GM12878 (cell line): ENCODE measurements around the gene GLB1L3. TPM values are rescaled to one million over a fixed set of nuclear protein-coding genes. Genes with fewer than 3 reads are reported as not detected.

Experiments used
- ATAC-seq: fragments of 200-7000 bp; cut with Tn5 transposase; 3 replicates; pipeline ENCODE4 v1.9.1; 2020; ENCODE audit warnings: mild to moderate bottlenecking, moderate library complexity
- BruUV-seq: library from RNA; stranded (reverse); fragments of 400-500 nt; replicated peaks from 2 replicates; lab custom pipeline; 2021; lab: Mats Ljungman, UMichigan
- CTCF ChIA-PET: fragments of 300-600 bp; sonication (Branson Sonifier 250); formaldehyde crosslinking; extraction: SDS; loops from one replicate; lab custom pipeline; 2021; ENCODE audit warnings: inconsistent platforms; lab: Yijun Ruan, JAX
- POLR2A ChIA-PET: fragments of 350-600 bp; formaldehyde crosslinking; extraction: SDS; loops from one replicate; lab custom pipeline; 2021; ENCODE audit warnings: inconsistent platforms; lab: Charles Lee
- RAD21 ChIA-PET: fragments of 300-600 bp; sonication (Branson Sonifier 250); formaldehyde crosslinking; loops from one replicate; lab custom pipeline; 2023; ENCODE audit warnings: antibody characterized with exemption; ENCODE audit not compliant: unreplicated experiment; lab: Charles Lee
- SMC1A ChIA-PET: fragments of 300-600 bp; sonication (Branson Sonifier 250); formaldehyde crosslinking; loops from one replicate; lab custom pipeline; 2023; ENCODE audit not compliant: unreplicated experiment, uncharacterized antibody; lab: Charles Lee
- DNase-seq: peaks from one replicate; pipeline ENCODE4 v3.0.0-alpha.2; 2011; ENCODE audit warnings: low read depth, low spot score
- FAIRE-seq: peaks from 3 replicates; lab custom pipeline; 2011; peaks lifted over from hg19 to GRCh38; lab: Jason Lieb, UNC
- H2AFZ ChIP-seq: 2 replicates; pipeline ENCODE4 v1.6.0; 2011; ENCODE audit warnings: low read depth, low read length, control low read depth; ENCODE audit not compliant: control insufficient read depth
- H3K27ac ChIP-seq: 2 replicates; pipeline ENCODE4 v1.5.1; 2011; ENCODE audit warnings: control low read depth; ENCODE audit not compliant: control insufficient read depth, insufficient read depth
- H3K27me3 ChIP-seq, 2 experiments: replicated peaks in 1 of 2; 2 replicates each; pipeline versions ENCODE4 v1.6.0 to v1.6.1; 2011; ENCODE audit warnings: low read length in 1 of 2; ENCODE audit not compliant: control insufficient read depth in 2 of 2, insufficient read depth in 2 of 2
- H3K36me3 ChIP-seq, 2 experiments: 2 replicates each; pipeline ENCODE4 v1.5.1; 2011; ENCODE audit warnings: low read length in 1 of 2; ENCODE audit not compliant: control insufficient read depth in 2 of 2, insufficient read depth in 2 of 2
- H3K4me1 ChIP-seq: 2 replicates; pipeline ENCODE4 v1.6.1; 2011; ENCODE audit warnings: mild to moderate bottlenecking, low read length, moderate library complexity, mixed read lengths; ENCODE audit not compliant: control insufficient read depth, insufficient read depth
- H3K4me2 ChIP-seq: 2 replicates; pipeline ENCODE4 v1.6.0; 2011; ENCODE audit warnings: control low read depth; ENCODE audit not compliant: control insufficient read depth, insufficient read depth
- H3K4me3 ChIP-seq: fragments of 200-600 bp; sonication (generic); 2 replicates; pipeline ENCODE4 v1.5.1; 2016
- H3K79me2 ChIP-seq: 2 replicates; pipeline ENCODE4 v1.6.0; 2011; ENCODE audit warnings: low read length; ENCODE audit not compliant: control insufficient read depth, insufficient read depth
- H3K9ac ChIP-seq: 2 replicates; pipeline ENCODE4 v1.8.0; 2011; ENCODE audit warnings: low read length, control low read depth, mixed read lengths; ENCODE audit not compliant: control insufficient read depth, insufficient read depth
- H3K9me3 ChIP-seq: replicated peaks from 3 replicates; pipeline ENCODE4 v1.5.1; 2011; ENCODE audit warnings: mild to moderate bottlenecking, low read length; ENCODE audit not compliant: control insufficient read depth, insufficient read depth
- H4K20me1 ChIP-seq: 2 replicates; pipeline ENCODE4 v1.6.0; 2011; ENCODE audit not compliant: control insufficient read depth, insufficient read depth
- BCL11A ChIP-seq: IDR thresholded peaks from 2 replicates; pipeline ENCODE4 v1.6.1; 2011; ENCODE audit warnings: low read depth, low read length
- NBN ChIP-seq: fragments of 450-650 bp; IDR thresholded peaks from 2 replicates; pipeline ENCODE4 v1.6.1; 2016
- RAD21 ChIP-seq: IDR thresholded peaks from 2 replicates; pipeline ENCODE4 v1.6.1; 2011; ENCODE audit warnings: mild to moderate bottlenecking, low read depth, low read length, moderate library complexity; ENCODE audit not compliant: insufficient read depth
- SMC3 ChIP-seq: IDR thresholded peaks from 2 replicates; pipeline ENCODE4 v1.6.1; 2011; ENCODE audit warnings: low read length, improper control_type of control experiment, borderline replicate concordance
- YY1 ChIP-seq: IDR thresholded peaks from 2 replicates; pipeline ENCODE4 v1.6.1; 2011; ENCODE audit warnings: low read depth, mild to moderate bottlenecking, low read length
- WGBS: methylation state at CpG from one replicate; pipeline ENCODE4 v1.1.6; 2016; ENCODE audit warnings: low lambda C conversion rate; ENCODE audit not compliant: insufficient replicate concordance, insufficient coverage; ENCODE audit errors: missing lambda C conversion rate; 5-methylcytosine and 5-hydroxymethylcytosine counted together
- in situ Hi-C: fragments of 300-500 bp; cut with MboI; formaldehyde crosslinking; loops from 9 replicates; pipeline ENCODE4 v1.14.3; 2018; ENCODE audit warnings: mixed read lengths
- intact Hi-C: fragments of 100-400 bp; cut with micrococcal nuclease; formaldehyde crosslinking; loops from one replicate; pipeline ENCODE4 v1.14.2; 2022; ENCODE audit not compliant: unreplicated experiment
- polyA plus RNA-seq, 11 experiments: library from polyadenylated mRNA; depleted of rRNA in 4 of 11; unstranded in 6 of 11; stranded (reverse) in 5 of 11; fragments of >200 nt; fragmentation: Nextera tagmentation in 4 of 11; fragmentation: Illumina TruSeq in 1 of 11; extraction: Ambion mirVana in 4 of 11; extraction: Trizol in 1 of 11; gene quantifications; 1 replicate in 1 of 11; 2 replicates in 10 of 11; pipeline versions ENCODE4 v1.2.1 to v1.2.3, GENCODE V29; 2011 to 2016; ENCODE audit warnings: inconsistent platforms in 2 of 11, missing spikeins in 2 of 11, low read depth in 1 of 11
- total RNA-seq, 4 experiments: library from RNA; depleted of rRNA in 3 of 4; stranded (reverse); fragments of >200 nt in 3 of 4; fragmentation: Illumina TruSeq in 1 of 4; extraction: Trizol in 1 of 4; gene quantifications; 2 replicates each; pipeline versions ENCODE4 v1.2.1 to v1.2.3, GENCODE V29; 2013 to 2021
- TF ChIP-seq, protein P1 (sequence below), 3 experiments: IDR thresholded peaks in 2 of 3; conservative IDR thresholded peaks in 1 of 3; 2 replicates each; pipeline ENCODE4 v1.5.1; 2011; ENCODE audit warnings: low read depth in 3 of 3, low read length in 3 of 3, mild to moderate bottlenecking in 3 of 3, control low read depth in 2 of 3, moderate library complexity in 2 of 3, inconsistent platforms in 1 of 3, mixed read lengths in 1 of 3; ENCODE audit not compliant: control insufficient read depth in 2 of 3, insufficient read depth in 1 of 3; ENCODE audit errors: extremely low read depth in 1 of 3

GLB1L3 gene
- total and polyA plus RNA-seq, 10 of the 15 experiments (the other 5 are each of a cell fraction or from before 2014, with no cell fraction given) = 0.53 to 2.9 (median 1.9) TPM; not detected in 1

DNA sequence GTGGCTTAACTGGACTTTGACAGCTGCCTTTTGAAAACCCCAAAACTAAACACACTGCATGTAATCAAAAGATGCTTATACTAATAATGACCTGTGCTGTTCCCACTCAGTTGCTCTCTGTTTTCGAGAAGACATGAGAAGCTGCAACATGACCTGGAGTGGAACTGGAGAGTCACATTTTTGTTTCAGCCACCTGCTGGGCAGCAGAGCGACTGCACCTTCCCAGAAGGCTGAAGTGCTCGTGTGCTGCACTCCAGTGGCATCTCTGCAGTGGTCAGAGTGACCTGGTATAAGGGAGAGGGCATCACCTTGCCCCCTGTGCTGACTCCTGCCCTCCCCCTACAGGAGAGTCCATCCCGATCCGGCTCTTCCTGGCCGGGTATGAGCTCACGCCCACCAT lies 31.6 kb upstream of the GLB1L3 start:
- H3K27ac ChIP-seq = no peak overlapping the region
- H4K20me1 ChIP-seq = no peaks in the 10 kb centered on the region
- in situ Hi-C loops = no loop called here
- RAD21 ChIA-PET = interaction anchor here (2.1 kb wide), 1 partner anchor 37 kb away, joined by 8 read pairs; no protein-coding TSS in a partner anchor
- H3K4me3 ChIP-seq = no peak overlapping the region
- POLR2A ChIA-PET = no interaction called here
- ATAC-seq (peak; percentile 96), FAIRE-seq (peak; percentile 23), DNase-seq (no peak)
- no peak overlapping the region for H3K4me2 ChIP-seq
- peaks cover 10 to 14% of the 10 kb centered on the region in 2 experiments for H3K36me3 ChIP-seq
- H2AFZ ChIP-seq = no peak overlapping the region
- H3K27me3 ChIP-seq = no peaks in the 10 kb centered on the region
- CTCF ChIA-PET = interaction anchor here (0.6 to 4.2 kb wide), 12 partner anchors 9 to 194 kb away, joined by 3 to 56 read pairs (median 4); partner anchors contain the start of genes ACAD8, NCAPD3, THYN1 and VPS26B
- SMC1A ChIA-PET = interaction anchor here (0.8 to 2.3 kb wide), 5 partner anchors 9 to 37 kb away, joined by 3 to 10 read pairs (median 4); no protein-coding TSS in a partner anchor
- BruUV-seq = no TSS peak
- intact Hi-C loops = no loop called here
- WGBS = 60% methylated on average over 7 of the region's 7 CpGs
- no peak overlapping the region for H3K9ac ChIP-seq
- no peaks in the 10 kb centered on the region for H3K9me3 ChIP-seq
- H3K4me1 ChIP-seq = no peaks in the 10 kb centered on the region
- H3K79me2 ChIP-seq = no peaks in the 10 kb centered on the region
- TF ChIP-seq YY1 (peak; percentile 55; the same call in 1 of the 2 replicates), BCL11A (no peak), RAD21 (peak; percentile 68), SMC3 (peak; percentile 67; the same call in 1 of the 2 replicates), NBN (no peak)
- TF ChIP-seq, protein P1, sequence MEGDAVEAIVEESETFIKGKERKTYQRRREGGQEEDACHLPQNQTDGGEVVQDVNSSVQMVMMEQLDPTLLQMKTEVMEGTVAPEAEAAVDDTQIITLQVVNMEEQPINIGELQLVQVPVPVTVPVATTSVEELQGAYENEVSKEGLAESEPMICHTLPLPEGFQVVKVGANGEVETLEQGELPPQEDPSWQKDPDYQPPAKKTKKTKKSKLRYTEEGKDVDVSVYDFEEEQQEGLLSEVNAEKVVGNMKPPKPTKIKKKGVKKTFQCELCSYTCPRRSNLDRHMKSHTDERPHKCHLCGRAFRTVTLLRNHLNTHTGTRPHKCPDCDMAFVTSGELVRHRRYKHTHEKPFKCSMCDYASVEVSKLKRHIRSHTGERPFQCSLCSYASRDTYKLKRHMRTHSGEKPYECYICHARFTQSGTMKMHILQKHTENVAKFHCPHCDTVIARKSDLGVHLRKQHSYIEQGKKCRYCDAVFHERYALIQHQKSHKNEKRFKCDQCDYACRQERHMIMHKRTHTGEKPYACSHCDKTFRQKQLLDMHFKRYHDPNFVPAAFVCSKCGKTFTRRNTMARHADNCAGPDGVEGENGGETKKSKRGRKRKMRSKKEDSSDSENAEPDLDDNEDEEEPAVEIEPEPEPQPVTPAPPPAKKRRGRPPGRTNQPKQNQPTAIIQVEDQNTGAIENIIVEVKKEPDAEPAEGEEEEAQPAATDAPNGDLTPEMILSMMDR (IDR thresholded peaks at IDR 0.05 in 2 of 3, conservative IDR thresholded peaks at IDR 0.05 in 1 of 3; ENCODE audit: control insufficient read depth in 2 of 3, extremely low read depth in 1 of 3, insufficient read depth in 1 of 3, low read depth in 3 of 3, low read length in 3 of 3) = peak; percentile 63 to 72 (median 63)
